ENCODE results near the gene EIF5AL1. TPM values are rescaled to one million over a fixed set of nuclear protein-coding genes. Genes with fewer than 3 reads are reported as not detected.

Gene EIF5AL1
- total and polyA plus RNA-seq, 2 of the 8 experiments (the other 6 are each of a cell fraction or from before 2014, with no cell fraction given) = 1.7 to 2.2 TPM

DNA sequence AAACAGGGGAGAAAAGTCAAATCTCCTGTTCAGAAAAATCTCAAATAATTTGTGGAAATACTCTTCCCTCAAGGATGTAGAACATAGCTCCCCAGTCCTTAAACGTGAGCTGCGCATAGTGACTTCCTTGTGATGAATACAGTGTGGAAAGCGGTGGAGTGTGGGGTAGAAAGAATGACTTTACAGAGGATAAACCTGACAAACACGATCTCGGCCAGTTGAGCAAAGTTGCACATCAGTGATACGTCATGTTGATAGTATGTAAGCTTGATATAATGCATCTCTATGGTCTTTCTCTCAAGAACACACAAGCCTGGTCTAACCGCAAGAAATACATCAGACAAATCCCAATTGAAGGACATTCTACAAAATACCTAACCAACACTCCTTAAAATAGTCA is 34.9 kb upstream of the EIF5AL1 start:
- Histone ChIP-seq H3K79me1 (ENCODE audit: low read depth, low read length) (no peaks in the 10 kb centered on the region), H3K36me3 (ENCODE audit: control insufficient read depth in 2 of 4, insufficient read depth in 4 of 4, low read length in 3 of 4) (no peaks in the 10 kb centered on the region), H3K18ac (ENCODE audit: extremely low read depth, low read length) (no peak overlapping the region), H3K9ac (replicated peaks in 1 of 4; ENCODE audit: extremely low read depth in 1 of 4, low read depth in 3 of 4, low read length in 3 of 4) (no peak overlapping the region), H3K9me3 (ENCODE audit: insufficient read depth in 2 of 2, low read depth in 1 of 2, low read length in 1 of 2) (no peaks in the 10 kb centered on the region; a peak in 1 of 4 replicates), H3K23ac (ENCODE audit: insufficient read length) (no peak overlapping the region), H2BK12ac (ENCODE audit: low read depth, low read length) (no peak overlapping the region), H3K27me3 (replicated peaks in 1 of 4; ENCODE audit: control insufficient read depth in 3 of 4, extremely low read depth in 1 of 4, insufficient read depth in 3 of 4, low read length in 3 of 4) (0 out of 7 replicates have a peak, but pooled peaks cover 0 to 2% (median 0%) of the 10 kb centered on the region in 4 experiments), H3K14ac (ENCODE audit: insufficient read length) (no peak overlapping the region), H2AFZ (ENCODE audit: low read length) (no peak overlapping the region), H3K4me3 (ENCODE audit: extremely low read depth in 1 of 4, insufficient read depth in 2 of 4, low read depth in 3 of 4, low read length in 4 of 4) (no peak overlapping the region), H3K56ac (replicated peaks; ENCODE audit: insufficient read length, low read depth, low read length) (no peak overlapping the region), H2BK5ac (ENCODE audit: low read depth, low read length) (no peak overlapping the region), H2AK5ac (ENCODE audit: low read depth, low read length) (no peak overlapping the region), H4K20me1 (replicated peaks in 1 of 2; ENCODE audit: control insufficient read depth in 1 of 2, insufficient read depth in 2 of 2, low read length in 2 of 2) (no peaks in the 10 kb centered on the region), H3K4me1 (replicated peaks in 1 of 4; ENCODE audit: control insufficient read depth in 3 of 4, insufficient read depth in 4 of 4, low read length in 3 of 4) (peaks cover 0 to 4% (median 0%) of the 10 kb centered on the region in 4 experiments; a peak in 1 of 7 replicates), H3K27ac (ENCODE audit: low read depth, low read length) (no peak overlapping the region), H3K4me2 (ENCODE audit: insufficient read depth in 1 of 2, low read depth in 2 of 2, low read length in 2 of 2) (no peak overlapping the region), H2BK20ac (ENCODE audit: low read length) (no peak overlapping the region), H3K23me2 (ENCODE audit: low read depth, low read length) (no peaks in the 10 kb centered on the region; the same call in 1 of the 2 replicates), H2BK120ac (replicated peaks; ENCODE audit: low read depth, low read length) (no peak overlapping the region), H4K5ac (ENCODE audit: insufficient read length, low read depth, low read length) (no peak overlapping the region), H4K91ac (replicated peaks; ENCODE audit: insufficient read length, low read length) (no peak overlapping the region), H2BK15ac (ENCODE audit: low read length) (no peak overlapping the region), H3K79me2 (ENCODE audit: control insufficient read depth in 1 of 2, insufficient read depth in 2 of 2, low read length in 2 of 2) (no peaks in the 10 kb centered on the region), H3K4ac (replicated peaks; ENCODE audit: insufficient read length, low read depth, low read length) (no peak overlapping the region), H4K8ac (ENCODE audit: extremely low read depth, insufficient read depth, low read length) (no peak overlapping the region)
- POLR2A ChIA-PET (ENCODE audit: partially characterized antibody) = interaction anchor here (0.9 kb wide), 1 partner anchor 74 kb away, joined by 3 read pairs; no protein-coding TSS in a partner anchor
- FAIRE-seq (no peak), DNase-seq (ENCODE audit: low read depth in 1 of 2, low spot score in 2 of 2) (no peak)
- CTCF ChIA-PET (ENCODE audit: partially characterized antibody) = interaction anchor here (0.6 to 4.1 kb wide), 12 partner anchors 8 to 1209 kb away, joined by 3 to 26 read pairs (median 4); no protein-coding TSS in a partner anchor
- 88% methylated on average over 7 of the region's 7 CpGs; no CpG with 5 or more reads in 1 of the 2 experiments for WGBS, 2 experiments (ENCODE audit: extremely low coverage in 1 of 2, insufficient coverage in 1 of 2, insufficient read length in 1 of 2, insufficient replicate concordance in 2 of 2, low coverage in 1 of 2, low lambda C conversion rate in 2 of 2, missing lambda C conversion rate in 1 of 2)
- TF ChIP-seq GABPA (IDR thresholded peaks at IDR 0.05; ENCODE audit: borderline replicate concordance, insufficient read depth, low read length) (no peak), YY1 (IDR thresholded peaks at IDR 0.05; ENCODE audit: low read depth, low read length) (no peak), CBX8 (IDR thresholded peaks at IDR 0.05; ENCODE audit: borderline replicate concordance, low read depth, low read length) (no peak), SAP30 (IDR thresholded peaks at IDR 0.05; ENCODE audit: insufficient read depth, insufficient replicate concordance, low read length) (no peak), JUN (IDR thresholded peaks at IDR 0.05; ENCODE audit: low read depth, low read length) (no peak), CHD2 (IDR thresholded peaks at IDR 0.05; ENCODE audit: low read length) (no peak), CTBP2 (IDR thresholded peaks at IDR 0.05; ENCODE audit: borderline replicate concordance, insufficient read depth, insufficient read length, low read length) (no peak), KDM4A (IDR thresholded peaks at IDR 0.05; ENCODE audit: low read depth, low read length, severe bottlenecking) (no peak), RBBP5 (IDR thresholded peaks at IDR 0.05; ENCODE audit: borderline replicate concordance, low read depth, low read length) (no peak), SRF (IDR thresholded peaks at IDR 0.05; ENCODE audit: low read depth, low read length) (no peak)
- TF ChIP-seq, protein P1, sequence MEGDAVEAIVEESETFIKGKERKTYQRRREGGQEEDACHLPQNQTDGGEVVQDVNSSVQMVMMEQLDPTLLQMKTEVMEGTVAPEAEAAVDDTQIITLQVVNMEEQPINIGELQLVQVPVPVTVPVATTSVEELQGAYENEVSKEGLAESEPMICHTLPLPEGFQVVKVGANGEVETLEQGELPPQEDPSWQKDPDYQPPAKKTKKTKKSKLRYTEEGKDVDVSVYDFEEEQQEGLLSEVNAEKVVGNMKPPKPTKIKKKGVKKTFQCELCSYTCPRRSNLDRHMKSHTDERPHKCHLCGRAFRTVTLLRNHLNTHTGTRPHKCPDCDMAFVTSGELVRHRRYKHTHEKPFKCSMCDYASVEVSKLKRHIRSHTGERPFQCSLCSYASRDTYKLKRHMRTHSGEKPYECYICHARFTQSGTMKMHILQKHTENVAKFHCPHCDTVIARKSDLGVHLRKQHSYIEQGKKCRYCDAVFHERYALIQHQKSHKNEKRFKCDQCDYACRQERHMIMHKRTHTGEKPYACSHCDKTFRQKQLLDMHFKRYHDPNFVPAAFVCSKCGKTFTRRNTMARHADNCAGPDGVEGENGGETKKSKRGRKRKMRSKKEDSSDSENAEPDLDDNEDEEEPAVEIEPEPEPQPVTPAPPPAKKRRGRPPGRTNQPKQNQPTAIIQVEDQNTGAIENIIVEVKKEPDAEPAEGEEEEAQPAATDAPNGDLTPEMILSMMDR (IDR thresholded peaks at IDR 0.05; ENCODE audit: control extremely low read depth in 1 of 3, insufficient read depth in 1 of 3, low read depth in 1 of 3, low read length in 3 of 3) = no peak
